PC-9 (cell line): ENCODE results near the gene SPRED3. TPM values are rescaled to one million over a fixed set of nuclear protein-coding genes. Genes with fewer than 3 reads are reported as not detected.
A peak's percentile ranks its signal among the peaks of the same experiment; 100 is the strongest.
"Not testable (repeated sequence)": the region's sequence is repeated elsewhere in the genome, so short reads cannot be mapped to it uniquely, and the experiment has no call there.

ENCODE experiments used
- Bru-seq: library from RNA; stranded (reverse); fragments of 400-500 nt; gene quantifications from one replicate; lab custom pipeline; 2021; lab: Mats Ljungman, UMichigan
- BruChase-seq, 2 experiments: library from RNA; stranded (reverse); fragments of 400-500 nt; gene quantifications; one replicate each; lab custom pipeline; 2021; lab: Mats Ljungman, UMichigan
- BruUV-seq: library from RNA; stranded (reverse); fragments of 400-500 nt; replicated peaks from 2 replicates; lab custom pipeline; 2021; lab: Mats Ljungman, UMichigan
- CTCF ChIA-PET: fragments of 300-600 bp; sonication (Branson Sonifier 250); formaldehyde crosslinking; loops from one replicate; lab custom pipeline; 2022; ENCODE audit warnings: antibody characterized with exemption; lab: Charles Lee
- POLR2A ChIA-PET: fragments of 300-600 bp; sonication (Branson Sonifier 250); formaldehyde crosslinking; loops from one replicate; lab custom pipeline; 2022; ENCODE audit warnings: antibody characterized with exemption; ENCODE audit not compliant: unreplicated experiment; lab: Charles Lee
- DNase-seq, 2 experiments: peaks; one replicate each; pipeline versions ENCODE4 v3.0.0 to v3.0.0-alpha.2; 2015 to 2022; ENCODE audit warnings: mixed read lengths in 1 of 2
- H2AFZ ChIP-seq: fragments of 200-600 bp; sonication (generic); 2 replicates; pipeline ENCODE4 v1.8.1; 2017; ENCODE audit warnings: antibody characterized with exemption
- H3F3A ChIP-seq: fragments of 200-600 bp; sonication (generic); 2 replicates; pipeline ENCODE4 v1.8.1; 2017; ENCODE audit warnings: antibody characterized with exemption, mild to moderate bottlenecking, low read depth; ENCODE audit not compliant: insufficient read depth
- H3K27ac ChIP-seq: fragments of 200-600 bp; sonication (generic); 2 replicates; pipeline ENCODE4 v1.6.1; 2016; ENCODE audit warnings: mixed run types
- H3K27me3 ChIP-seq: fragments of 200-600 bp; sonication (generic); 2 replicates; pipeline ENCODE4 v1.6.1; 2016; ENCODE audit warnings: low read depth, mixed run types; ENCODE audit not compliant: insufficient read depth
- H3K36me3 ChIP-seq: fragments of 200-600 bp; sonication (generic); 2 replicates; pipeline ENCODE4 v1.6.1; 2016; ENCODE audit warnings: low read depth, mixed run types
- H3K4me1 ChIP-seq: fragments of 200-600 bp; sonication (generic); replicated peaks from 2 replicates; pipeline ENCODE4 v1.6.1; 2016; ENCODE audit warnings: mixed run types; ENCODE audit not compliant: insufficient read depth
- H3K4me2 ChIP-seq: fragments of 200-600 bp; sonication (generic); 2 replicates; pipeline ENCODE4 v1.6.1; 2017; ENCODE audit warnings: mixed run types
- H3K4me3 ChIP-seq: fragments of 200-600 bp; sonication (generic); 2 replicates; pipeline ENCODE4 v1.6.1; 2016; ENCODE audit warnings: mixed run types
- H3K79me2 ChIP-seq: fragments of 200-600 bp; sonication (generic); 2 replicates; pipeline ENCODE4 v1.6.1; 2017; ENCODE audit warnings: low read depth, mixed run types
- H3K9me2 ChIP-seq: fragments of 200-600 bp; sonication (generic); 2 replicates; pipeline ENCODE4 v1.8.1; 2017; ENCODE audit warnings: mild to moderate bottlenecking; ENCODE audit not compliant: insufficient read depth
- H3K9me3 ChIP-seq: fragments of 200-600 bp; sonication (generic); 2 replicates; pipeline ENCODE4 v1.8.1; 2016; ENCODE audit warnings: low read depth; ENCODE audit not compliant: insufficient read depth
- H4K20me1 ChIP-seq: fragments of 200-600 bp; sonication (generic); 2 replicates; pipeline ENCODE4 v1.8.1; 2017; ENCODE audit not compliant: insufficient read depth
- EZH2 ChIP-seq: fragments of 200-600 bp; sonication (generic); IDR thresholded peaks from 2 replicates; pipeline ENCODE4 v1.8.0; 2017; ENCODE audit warnings: antibody characterized with exemption, low read depth
- intact Hi-C: fragments of 100-400 bp; cut with micrococcal nuclease; formaldehyde crosslinking; loops from one replicate; pipeline ENCODE4 v1.10.0; 2022; ENCODE audit not compliant: unreplicated experiment
- long read RNA-seq: library from polyadenylated mRNA; stranded (forward); transcript quantifications from one replicate; pipeline ENCODE4 v2.0.0, GENCODE V29; 2022
- total RNA-seq: library from RNA; stranded (reverse); gene quantifications from 2 replicates; pipeline ENCODE4 v1.2.3, GENCODE V29; 2021
- TF ChIP-seq, protein P1 (sequence below): fragments of 200-600 bp; sonication (generic); conservative IDR thresholded peaks from 2 replicates; pipeline ENCODE4 v1.6.1; 2017; ENCODE audit warnings: mixed run types, antibody characterized with exemption, mild to moderate bottlenecking, moderate library complexity

Gene SPRED3, protein sequence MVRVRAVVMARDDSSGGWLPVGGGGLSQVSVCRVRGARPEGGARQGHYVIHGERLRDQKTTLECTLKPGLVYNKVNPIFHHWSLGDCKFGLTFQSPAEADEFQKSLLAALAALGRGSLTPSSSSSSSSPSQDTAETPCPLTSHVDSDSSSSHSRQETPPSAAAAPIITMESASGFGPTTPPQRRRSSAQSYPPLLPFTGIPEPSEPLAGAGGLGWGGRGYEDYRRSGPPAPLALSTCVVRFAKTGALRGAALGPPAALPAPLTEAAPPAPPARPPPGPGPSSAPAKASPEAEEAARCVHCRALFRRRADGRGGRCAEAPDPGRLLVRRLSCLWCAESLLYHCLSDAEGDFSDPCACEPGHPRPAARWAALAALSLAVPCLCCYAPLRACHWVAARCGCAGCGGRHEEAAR
- total RNA-seq (4.7 and 5.4 TPM in 2 replicates), Bru-seq, nascent RNA (percentile 48 among the genes with signal in this experiment), BruChase-seq, experiment 1, labeled RNA remaining after a 2-hour chase (percentile 50 among the genes with signal in this experiment), BruChase-seq, experiment 2, labeled RNA remaining after a 6-hour chase (percentile 51 among the genes with signal in this experiment)
- long read RNA-seq: 0 reads

DNA sequence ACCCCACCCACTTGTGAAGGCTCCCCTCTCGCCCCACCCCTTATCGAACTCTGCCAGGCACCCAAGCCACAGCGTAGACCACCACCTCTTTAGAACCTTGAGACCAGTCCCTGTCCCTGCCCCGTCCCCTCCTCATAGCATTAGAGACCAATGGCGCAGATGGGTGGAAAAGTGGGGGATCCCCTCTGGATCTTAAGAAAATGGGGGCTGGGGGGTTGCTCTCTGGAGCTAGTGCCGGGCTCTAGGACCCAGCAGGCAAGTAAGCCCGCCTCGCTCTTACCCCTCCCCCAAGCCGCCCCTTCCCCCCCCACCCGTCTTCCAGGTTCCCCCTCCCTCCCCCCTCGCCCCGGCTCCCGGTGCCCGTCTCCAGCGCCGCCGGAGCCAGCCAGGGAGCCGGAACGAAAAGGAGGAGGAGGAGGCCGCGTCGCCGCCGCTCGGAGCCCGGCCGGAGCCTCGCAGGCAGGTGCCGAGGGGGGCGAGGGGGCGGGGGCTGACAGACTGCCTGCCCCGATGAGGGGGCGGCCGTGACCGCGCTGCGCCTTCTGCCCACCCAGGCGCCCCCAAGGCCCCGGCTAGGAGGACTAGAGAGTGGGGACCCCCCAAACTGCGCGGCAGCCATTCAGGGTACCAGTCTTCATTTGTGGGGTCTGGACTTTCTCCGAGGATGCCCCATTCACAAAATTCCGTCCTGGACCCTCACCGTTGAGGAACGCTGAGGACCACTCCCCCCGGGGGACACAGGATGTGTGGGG, at the start of gene SPRED3:
SPRED3 (plus strand) TSS at position 349 of the 752 bp plus-strand sequence. CDS start 1,606 bp downstream, outside the sequence.
- intact Hi-C loops: loop anchor here (1.0 to 10.0 kb wide), 3 partner anchors 14 to 484 kb away; partner anchors contain the start of genes PSMD8, SIPA1L3 and WDR87
- BruUV-seq: TSS peak; percentile 30
- peaks cover 8% of the 10 kb centered on the region; the same call in 1 of the 2 replicates for H3K4me1 ChIP-seq

DNA sequence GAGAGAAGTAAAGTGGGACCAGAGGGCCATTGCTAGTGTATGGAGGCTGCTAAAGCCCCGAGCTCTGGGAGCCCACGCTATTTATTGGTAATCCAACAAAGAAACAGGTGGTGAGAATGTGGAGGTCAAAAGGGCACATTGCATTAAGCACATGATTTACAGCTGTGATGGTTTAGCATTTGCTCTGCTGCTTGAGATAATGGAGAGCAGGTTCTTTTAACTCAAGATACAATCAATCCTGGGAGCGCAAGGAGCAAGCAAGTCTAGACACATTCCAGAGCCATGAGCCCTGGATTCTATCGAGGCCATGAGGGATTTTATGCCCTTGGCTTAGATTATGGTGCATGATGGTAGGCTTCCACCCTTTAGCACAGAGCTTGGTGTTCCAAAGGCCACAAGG, 49.5 kb upstream of the SPRED3 start:
- H3F3A ChIP-seq: peaks cover 11% of the 10 kb centered on the region; the same call in 1 of the 2 replicates
- H3K27ac ChIP-seq, H3K4me2 ChIP-seq, H3K36me3 ChIP-seq, POLR2A ChIA-PET, H3K27me3 ChIP-seq, H3K79me2 ChIP-seq, H3K9me2 ChIP-seq, intact Hi-C loops, H3K9me3 ChIP-seq, BruUV-seq, H4K20me1 ChIP-seq, H2AFZ ChIP-seq, DNase-seq, H3K4me1 ChIP-seq, H3K4me3 ChIP-seq: not testable (repeated sequence)
- CTCF ChIA-PET: interaction anchor here (0.6 kb wide), 1 partner anchor 95 kb away, joined by 3 read pairs; no protein-coding TSS in a partner anchor

More for the DNA sequence above, at the start of gene SPRED3:
- H3K27ac ChIP-seq: peak within 1 kb of the TSS; percentile 36; the same call in 1 of the 2 replicates
- H3K4me2 ChIP-seq: peak within 1 kb of the TSS; percentile 81
- peak within 1 kb of the TSS; percentile 83 for H2AFZ ChIP-seq
- no peaks in the 10 kb centered on the region for H4K20me1 ChIP-seq
- H3K9me3 ChIP-seq: no peaks in the 10 kb centered on the region
- H3F3A ChIP-seq: peaks cover 26% of the 10 kb centered on the region; the same call in 1 of the 2 replicates
- peak within 1 kb of the TSS; percentile 71 for H3K4me3 ChIP-seq
- POLR2A ChIA-PET: interaction anchor here (0.6 to 1.5 kb wide), 8 partner anchors 14 to 1047 kb away, joined by 3 to 34 read pairs (median 10); partner anchors contain the start of genes ACTN4, FAM98C, PSMD8 and RPS16
- no peaks in the 10 kb centered on the region for H3K36me3 ChIP-seq
- TF ChIP-seq, protein P1, sequence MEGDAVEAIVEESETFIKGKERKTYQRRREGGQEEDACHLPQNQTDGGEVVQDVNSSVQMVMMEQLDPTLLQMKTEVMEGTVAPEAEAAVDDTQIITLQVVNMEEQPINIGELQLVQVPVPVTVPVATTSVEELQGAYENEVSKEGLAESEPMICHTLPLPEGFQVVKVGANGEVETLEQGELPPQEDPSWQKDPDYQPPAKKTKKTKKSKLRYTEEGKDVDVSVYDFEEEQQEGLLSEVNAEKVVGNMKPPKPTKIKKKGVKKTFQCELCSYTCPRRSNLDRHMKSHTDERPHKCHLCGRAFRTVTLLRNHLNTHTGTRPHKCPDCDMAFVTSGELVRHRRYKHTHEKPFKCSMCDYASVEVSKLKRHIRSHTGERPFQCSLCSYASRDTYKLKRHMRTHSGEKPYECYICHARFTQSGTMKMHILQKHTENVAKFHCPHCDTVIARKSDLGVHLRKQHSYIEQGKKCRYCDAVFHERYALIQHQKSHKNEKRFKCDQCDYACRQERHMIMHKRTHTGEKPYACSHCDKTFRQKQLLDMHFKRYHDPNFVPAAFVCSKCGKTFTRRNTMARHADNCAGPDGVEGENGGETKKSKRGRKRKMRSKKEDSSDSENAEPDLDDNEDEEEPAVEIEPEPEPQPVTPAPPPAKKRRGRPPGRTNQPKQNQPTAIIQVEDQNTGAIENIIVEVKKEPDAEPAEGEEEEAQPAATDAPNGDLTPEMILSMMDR: no peak
- TF ChIP-seq EZH2: no peak
- no peaks in the 10 kb centered on the region for H3K27me3 ChIP-seq
- CTCF ChIA-PET: interaction anchor here (0.6 to 3.0 kb wide), 5 partner anchors 14 to 486 kb away, joined by 3 to 29 read pairs (median 8); partner anchors contain the start of genes C19orf33 and FAM98C
- no peak for DNase-seq
- H3K79me2 ChIP-seq: no peaks in the 10 kb centered on the region
- H3K9me2 ChIP-seq: no peaks in the 10 kb centered on the region

DNA sequence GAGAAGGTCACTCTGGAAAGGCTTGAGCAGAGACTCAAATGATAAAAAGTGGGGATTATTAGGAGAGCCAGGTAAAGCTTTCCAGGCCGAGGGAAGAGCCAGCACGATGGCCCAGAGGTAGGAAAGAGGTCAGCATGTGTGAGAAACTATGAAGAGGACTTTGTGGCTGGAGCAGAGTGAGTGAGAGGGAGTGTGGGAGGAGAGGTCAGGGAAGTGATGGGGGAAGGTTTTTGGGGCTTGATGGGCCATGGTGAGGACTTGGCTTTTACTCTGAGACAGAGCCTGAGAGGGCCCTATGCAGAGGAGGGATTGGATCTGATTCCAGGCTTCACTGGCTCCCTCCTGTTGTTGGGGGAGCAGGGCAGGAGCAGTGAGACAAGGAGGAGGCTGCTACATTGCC, 47.6 kb upstream of the SPRED3 start:
- Histone ChIP-seq H4K20me1 (0 out of 2 replicates have a peak, but pooled peaks cover 3% of the 10 kb centered on the region), H3K27ac (no peak overlapping the region), H3F3A (peaks cover 11% of the 10 kb centered on the region; the same call in 1 of the 2 replicates), H2AFZ (no peak overlapping the region), H3K4me2 (no peak overlapping the region), H3K4me3 (no peak overlapping the region), H3K9me2 (no peaks in the 10 kb centered on the region), H3K36me3 (no peaks in the 10 kb centered on the region), H3K4me1 (peaks cover 5% of the 10 kb centered on the region), H3K9me3 (no peaks in the 10 kb centered on the region), H3K79me2 (no peaks in the 10 kb centered on the region), H3K27me3 (no peaks in the 10 kb centered on the region)
- DNase-seq: no peak
- intact Hi-C loops: no loop called here
- ChIA-PET CTCF (no interaction called here), POLR2A (no interaction called here)
- no TSS peak for BruUV-seq
- TF ChIP-seq, protein P1: no peak
- TF ChIP-seq EZH2: no peak
